ENCODE measurements around the gene EBLN2. TPM values are rescaled to one million over a fixed set of nuclear protein-coding genes. Genes with fewer than 3 reads are reported as not detected.

The EBLN2 gene
- 12.9 TPM for total RNA-seq

GRCh38 chr3:73061416-73061815, at the start of gene EBLN2:
Gene EBLN2, plus strand, starts transcription at chr3:73061659. Its CDS starts 423 bp downstream, at chr3:73062082.
- DNase-seq, result no peak

GRCh38 chr3:73018298-73018697, 43.2 kb upstream of the EBLN2 start:
- DNase-seq, result no peak

- DNase-seq, result no peak
Measured at GRCh38 chr3:73018790-73019441, 42.5 kb upstream of the EBLN2 start.

GRCh38 chr3:73021301-73021835, 40.1 kb upstream of the EBLN2 start:
- no peak for DNase-seq

- no peak for DNase-seq
Measured at GRCh38 chr3:73024836-73025235, 36.6 kb upstream of the EBLN2 start.

- no peak for DNase-seq
Measured at GRCh38 chr3:73026111-73026759, 35.2 kb upstream of the EBLN2 start.

- DNase-seq, result no peak
Measured at GRCh38 chr3:73026760-73027113, 34.7 kb upstream of the EBLN2 start.

- DNase-seq, result no peak
Measured at GRCh38 chr3:73028803-73029202, 32.7 kb upstream of the EBLN2 start.

GRCh38 chr3:73029321-73029796, 32.1 kb upstream of the EBLN2 start:
- peak; percentile 6 for DNase-seq

GRCh38 chr3:73030073-73030597, 31.3 kb upstream of the EBLN2 start:
- DNase-seq, result peak; percentile 28

- DNase-seq, result no peak
Measured at GRCh38 chr3:73031573-73032103, 29.8 kb upstream of the EBLN2 start.

- no peak for DNase-seq
Measured at GRCh38 chr3:73036694-73037591, 24.5 kb upstream of the EBLN2 start.

- DNase-seq, result no peak
Measured at GRCh38 chr3:73041537-73041936, 19.9 kb upstream of the EBLN2 start.

GRCh38 chr3:73043414-73043813, 18.0 kb upstream of the EBLN2 start:
- no peak for DNase-seq

- DNase-seq, result no peak
Measured at GRCh38 chr3:73045391-73045790, 16.1 kb upstream of the EBLN2 start.

- no peak for DNase-seq
Measured at GRCh38 chr3:73046195-73046594, 15.3 kb upstream of the EBLN2 start.

GRCh38 chr3:73049319-73049718, 12.1 kb upstream of the EBLN2 start:
- no peak for DNase-seq

GRCh38 chr3:73052857-73053256, 8.6 kb upstream of the EBLN2 start:
- DNase-seq, result no peak

GRCh38 chr3:73055583-73055982, 5.9 kb upstream of the EBLN2 start:
- DNase-seq, result no peak

- DNase-seq, result peak; percentile 51
Measured at GRCh38 chr3:73056014-73056844, 5.2 kb upstream of the EBLN2 start.

GRCh38 chr3:73056845-73057150, 4.7 kb upstream of the EBLN2 start:
- no peak for DNase-seq
